H1 (cell line): ENCODE measurements around the gene ATG4C. TPM values are rescaled to one million over a fixed set of nuclear protein-coding genes. Genes with fewer than 3 reads are reported as not detected.

Experiments used
- CTBP2 ChIP-seq: IDR thresholded peaks from 2 replicates; pipeline ENCODE4 v1.7.0; 2011; ENCODE audit warnings: borderline replicate concordance, mild to moderate bottlenecking, moderate library complexity, mixed read lengths, low read length; ENCODE audit not compliant: insufficient read depth, insufficient read length
- CTCF ChIP-seq, 3 experiments: IDR thresholded peaks; 1 replicate in 2 of 3; 2 replicates in 1 of 3; pipeline versions ENCODE4 v1.5.1 to v1.6.1; 2011; ENCODE audit warnings: low read length in 3 of 3, mild to moderate bottlenecking in 3 of 3, inconsistent platforms in 2 of 3, low read depth in 1 of 3, moderate library complexity in 1 of 3; ENCODE audit not compliant: insufficient read depth in 1 of 3; ENCODE audit errors: control extremely low read depth in 1 of 3
- POU5F1 ChIP-seq: IDR thresholded peaks from 2 replicates; pipeline ENCODE4 v1.6.1; 2011; ENCODE audit warnings: low read depth, mild to moderate bottlenecking, low read length, moderate library complexity
- RAD21 ChIP-seq, 2 experiments: IDR thresholded peaks in 1 of 2; conservative IDR thresholded peaks in 1 of 2; 2 replicates each; pipeline ENCODE4 v1.6.1; 2011; ENCODE audit warnings: low read depth in 2 of 2, low read length in 2 of 2, improper control_type of control experiment in 1 of 2, inconsistent platforms in 1 of 2, mild to moderate bottlenecking in 1 of 2, moderate library complexity in 1 of 2
- RBBP5 ChIP-seq: IDR thresholded peaks from 2 replicates; pipeline ENCODE4 v1.7.1; 2012; ENCODE audit warnings: low read depth, mild to moderate bottlenecking, inconsistent platforms, low read length, moderate library complexity, borderline replicate concordance
- SRF ChIP-seq: IDR thresholded peaks from 2 replicates; pipeline ENCODE4 v1.6.1; 2011; ENCODE audit warnings: mild to moderate bottlenecking, low read depth, low read length, moderate library complexity
- polyA plus RNA-seq, 7 experiments: library from polyadenylated mRNA; depleted of rRNA in 3 of 7; stranded (reverse) in 5 of 7; unstranded in 2 of 7; fragments of >200 nt in 5 of 7; fragments of 200-250 nt in 2 of 7; gene quantifications; 1 replicate in 5 of 7; 2 replicates in 1 of 7; 4 replicates in 1 of 7; pipeline versions ENCODE4 v1.2.1 to v1.2.3, GENCODE V29; 2011 to 2013; ENCODE audit warnings: missing spikeins in 2 of 7, mixed read lengths in 2 of 7
- total RNA-seq: library from RNA; stranded (reverse); fragmentation: NEBNext Ultra II Directional; extraction: Animal tissue kit (Norgen Biotek cat#: 25700); gene quantifications from 2 replicates; pipeline ENCODE4 v1.2.1, GENCODE V29; 2021

Gene ATG4C
- total and polyA plus RNA-seq, 2 of the 8 experiments (the other 6 are each of a cell fraction or from before 2014, with no cell fraction given): 5.1 to 22.2 TPM

DNA sequence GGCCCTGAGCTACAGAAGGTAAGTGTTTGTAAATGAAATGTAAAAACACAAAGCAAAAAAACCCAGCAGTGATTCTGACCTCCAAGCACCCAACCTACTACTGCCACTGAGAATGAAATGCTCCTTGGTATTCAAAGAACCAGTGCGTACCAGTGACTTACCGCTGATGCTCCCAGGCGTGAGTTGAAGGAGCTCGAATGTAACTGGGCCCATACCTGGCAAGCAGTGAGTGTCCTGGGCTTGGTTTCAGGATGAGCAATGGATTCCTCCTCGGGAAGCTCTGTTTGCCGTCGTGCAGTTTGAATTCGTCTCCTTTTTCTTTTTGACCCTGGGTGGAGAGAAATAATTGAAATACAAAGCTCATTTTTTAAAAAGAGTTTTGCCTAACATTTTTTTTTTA, 121.9 kb downstream of the ATG4C start (continued):
- TF ChIP-seq RAD21 (IDR thresholded peaks at IDR 0.05 in 1 of 2, conservative IDR thresholded peaks at IDR 0.05 in 1 of 2; ENCODE audit: low read depth in 2 of 2, low read length in 2 of 2) (no peak), POU5F1 (no peak), CTCF (IDR thresholded peaks at IDR 0.05; ENCODE audit: control extremely low read depth in 1 of 3, insufficient read depth in 1 of 3, low read depth in 1 of 3, low read length in 3 of 3) (no peak), CTBP2 (no peak), RBBP5 (no peak), SRF (no peak)
